Stimulated activated naive B cell treated with anti-CD40 and anti-IgM and Interleukin-4, amounts not matched to agents 10 μg/mL and 1 μg/mL and 100 μg/mL, for 72 hours (primary cell): ENCODE measurements around the gene LRSAM1.

Experiments
- ATAC-seq, 2 donors: fragments of 150-1000 bp; cut with Tn5 transposase; replicated peaks; 2 replicates each; pipeline ENCODE4 v1.10.0; 2021; ENCODE audit warnings: moderate library complexity in 1 of 2
- DNase-seq: peaks from one replicate; pipeline ENCODE4 v3.0.0; 2021
- H3K27ac Mint-ChIP-seq: one replicate; pipeline ENCODE4 v1.8.0; 2022; ENCODE audit warnings: mild to moderate bottlenecking, mixed read lengths
- H3K27me3 Mint-ChIP-seq, 2 donors: one replicate each; pipeline ENCODE4 v1.8.0; 2022; ENCODE audit warnings: mixed read lengths in 2 of 2
- H3K36me3 Mint-ChIP-seq, 2 donors: one replicate each; pipeline ENCODE4 v1.8.0; 2022; ENCODE audit warnings: mixed read lengths in 2 of 2, mild to moderate bottlenecking in 1 of 2
- H3K4me1 Mint-ChIP-seq, 2 donors: one replicate each; pipeline ENCODE4 v1.8.0; 2022; ENCODE audit warnings: mixed read lengths in 2 of 2, mild to moderate bottlenecking in 1 of 2
- H3K4me3 Mint-ChIP-seq, 2 donors: one replicate each; pipeline ENCODE4 v1.8.0; 2022; ENCODE audit warnings: mild to moderate bottlenecking in 2 of 2, mixed read lengths in 2 of 2, moderate library complexity in 1 of 2
- H3K9me3 Mint-ChIP-seq, 2 donors: one replicate each; pipeline ENCODE4 v1.8.0; 2022; ENCODE audit warnings: mixed read lengths in 2 of 2, mild to moderate bottlenecking in 1 of 2

The LRSAM1 gene

DNA sequence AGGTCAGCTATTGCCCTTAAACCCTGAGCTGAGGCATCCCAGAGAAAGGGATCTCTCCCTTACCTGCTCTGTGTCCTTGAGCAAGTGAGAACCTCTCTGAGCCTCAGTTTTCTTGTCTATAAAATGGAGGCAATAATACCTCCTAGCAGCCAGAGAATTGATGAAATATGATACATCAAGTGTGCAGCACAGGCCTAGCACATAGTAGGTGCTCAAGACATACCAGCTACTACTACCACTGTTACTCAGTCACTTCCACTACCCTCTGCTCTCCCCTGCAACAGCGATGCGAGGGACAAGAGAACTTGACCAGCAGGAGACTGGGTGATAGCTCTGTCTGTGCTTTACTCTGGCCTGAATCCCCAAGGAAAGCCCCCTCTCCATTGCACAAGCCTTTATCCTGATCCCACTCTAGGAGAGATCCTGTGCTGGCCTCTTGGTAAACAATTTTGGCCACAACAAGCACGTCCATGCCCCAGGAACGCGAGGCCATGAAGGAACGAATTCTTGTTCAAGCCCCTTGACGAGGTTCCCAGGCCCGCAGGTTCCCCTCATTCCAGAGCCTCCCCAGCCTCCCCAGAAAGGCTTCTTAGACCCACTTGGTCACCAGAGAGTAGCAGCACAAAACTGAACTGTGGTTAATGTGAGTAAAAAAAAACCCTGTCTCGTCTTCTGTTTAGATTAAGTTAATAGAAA, 39.4 kb downstream of the LRSAM1 start:
- H3K27ac Mint-ChIP-seq = no peak overlapping the region
- peaks cover 37 to 50% of the 10 kb centered on the region in 2 donors for H3K36me3 Mint-ChIP-seq
- no peaks in the 10 kb centered on the region for H3K9me3 Mint-ChIP-seq
- ATAC-seq (no peak), DNase-seq (no peak)
- H3K4me3 Mint-ChIP-seq = no peak overlapping the region
- no peaks in the 10 kb centered on the region for H3K4me1 Mint-ChIP-seq
- H3K27me3 Mint-ChIP-seq = no peaks in the 10 kb centered on the region

DNA sequence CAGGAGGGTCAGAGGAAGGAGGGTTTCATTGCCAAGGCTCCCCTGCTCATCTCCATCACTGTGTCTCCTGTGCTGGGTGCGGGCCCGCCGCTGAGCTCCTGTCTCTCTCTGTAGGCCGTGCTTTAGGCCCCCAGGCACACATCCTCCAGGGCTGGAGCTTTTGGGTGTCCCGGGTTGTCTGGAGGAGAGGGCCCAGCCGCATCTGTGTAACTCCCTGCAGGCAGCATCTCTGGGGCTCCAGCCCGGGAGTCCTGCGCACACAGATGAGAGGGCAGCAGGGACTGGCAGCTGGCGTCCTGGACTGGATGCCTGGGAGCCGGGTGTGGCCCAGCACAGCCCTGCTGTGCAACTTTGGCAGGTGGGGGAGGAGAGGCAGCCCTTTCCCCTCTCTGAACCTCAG, 40.2 kb downstream of the LRSAM1 start:
- no peaks in the 10 kb centered on the region for H3K27me3 Mint-ChIP-seq
- H3K36me3 Mint-ChIP-seq = peaks cover 38 to 52% of the 10 kb centered on the region in 2 donors
- H3K27ac Mint-ChIP-seq = no peak overlapping the region
- no peak for DNase-seq
- no peak for ATAC-seq
- H3K4me1 Mint-ChIP-seq = no peaks in the 10 kb centered on the region
- H3K4me3 Mint-ChIP-seq = no peak overlapping the region
- no peaks in the 10 kb centered on the region for H3K9me3 Mint-ChIP-seq

DNA sequence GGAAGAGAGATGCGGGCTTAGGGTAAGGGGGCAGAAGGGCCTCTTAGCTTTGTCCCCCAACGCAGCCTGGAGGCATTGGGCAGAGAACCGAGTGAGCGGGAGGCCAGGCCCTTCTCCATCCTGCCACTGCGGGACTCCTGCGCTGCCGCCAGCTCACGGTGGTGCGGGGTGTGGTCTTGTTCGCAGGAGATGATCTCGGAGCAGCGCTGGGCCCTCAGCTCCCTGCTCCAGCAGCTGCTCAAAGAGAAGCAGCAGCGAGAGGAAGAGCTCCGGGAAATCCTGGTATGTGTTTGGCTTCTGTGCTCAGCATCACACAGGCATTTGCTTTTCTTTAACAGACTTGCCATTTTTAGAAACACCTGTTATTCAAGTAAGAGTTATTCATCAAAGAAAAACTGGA, 41.3 kb downstream of the LRSAM1 start:
- H3K27me3 Mint-ChIP-seq = no peaks in the 10 kb centered on the region
- no peaks in the 10 kb centered on the region for H3K9me3 Mint-ChIP-seq
- H3K4me3 Mint-ChIP-seq = no peak overlapping the region
- no peak overlapping the region for H3K27ac Mint-ChIP-seq
- DNase-seq = no peak
- no peaks in the 10 kb centered on the region for H3K4me1 Mint-ChIP-seq
- H3K36me3 Mint-ChIP-seq = peaks cover 38 to 51% of the 10 kb centered on the region in 2 donors
- no peak for ATAC-seq

DNA sequence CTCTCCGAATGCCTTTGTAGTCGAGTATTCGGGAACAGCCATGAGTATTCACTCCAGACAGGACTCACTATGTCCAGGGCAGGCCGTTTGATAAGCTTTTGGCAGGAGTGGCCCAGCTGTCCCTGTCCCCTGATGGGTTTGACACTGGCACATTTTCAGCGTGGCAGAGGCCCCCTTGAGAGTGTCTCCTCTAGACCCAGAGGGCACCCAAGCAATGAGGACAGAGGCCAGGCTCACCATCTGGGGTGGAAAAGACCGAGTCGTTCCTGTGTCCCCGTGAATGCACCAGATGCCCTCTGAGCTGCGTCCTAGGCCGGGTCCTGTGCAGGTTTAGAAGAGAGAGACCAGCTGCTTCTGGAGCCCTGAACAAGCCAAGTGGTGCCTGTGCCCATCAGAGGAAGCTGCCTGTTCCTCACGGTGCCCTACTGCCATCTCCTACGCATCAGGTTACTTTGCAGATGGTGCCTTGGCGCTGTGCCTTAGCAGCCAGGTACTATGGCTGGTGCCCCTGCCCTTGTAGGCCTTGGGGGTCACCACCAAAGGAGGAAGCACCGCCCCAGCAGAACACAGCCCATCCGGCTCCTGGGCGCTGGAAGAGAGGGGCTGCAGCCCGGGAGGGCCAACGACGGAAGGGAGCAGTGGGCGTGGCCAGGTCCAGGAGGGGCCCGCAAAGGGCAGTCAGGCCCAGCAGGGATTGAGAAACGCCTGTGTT, 42.4 kb downstream of the LRSAM1 start:
- Mint-ChIP-seq H3K9me3 (no peaks in the 10 kb centered on the region), H3K4me3 (no peak overlapping the region), H3K27me3 (no peaks in the 10 kb centered on the region), H3K4me1 (no peaks in the 10 kb centered on the region), H3K27ac (no peak overlapping the region), H3K36me3 (peaks cover 36 to 50% of the 10 kb centered on the region in 2 donors)
- DNase-seq = no peak
- no peak for ATAC-seq

DNA sequence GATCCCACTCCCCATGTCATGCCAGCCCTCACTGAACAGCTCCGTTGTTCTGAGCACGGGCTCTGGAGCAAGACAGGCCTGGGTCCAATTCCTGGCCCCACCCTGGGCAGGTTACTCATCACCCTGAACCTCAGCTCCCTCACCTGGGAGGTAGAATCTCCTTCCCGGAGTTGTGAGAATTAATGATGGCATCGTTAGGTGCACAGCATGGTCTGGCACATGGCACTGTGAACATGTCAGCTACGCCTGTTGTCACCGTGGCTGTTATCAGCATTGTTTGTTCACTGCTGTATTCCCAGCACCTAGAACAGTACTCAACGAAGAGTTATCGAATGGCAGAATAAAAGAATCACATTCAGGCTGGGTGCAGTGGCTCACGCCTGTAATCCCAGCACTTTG, 43.0 kb downstream of the LRSAM1 start:
- no peaks in the 10 kb centered on the region for H3K4me1 Mint-ChIP-seq
- no peak overlapping the region for H3K4me3 Mint-ChIP-seq
- peaks cover 36 to 44% of the 10 kb centered on the region in 2 donors for H3K36me3 Mint-ChIP-seq
- ATAC-seq = no peak
- DNase-seq = no peak
- no peaks in the 10 kb centered on the region for H3K9me3 Mint-ChIP-seq
- H3K27ac Mint-ChIP-seq = no peak overlapping the region
- H3K27me3 Mint-ChIP-seq = no peaks in the 10 kb centered on the region

DNA sequence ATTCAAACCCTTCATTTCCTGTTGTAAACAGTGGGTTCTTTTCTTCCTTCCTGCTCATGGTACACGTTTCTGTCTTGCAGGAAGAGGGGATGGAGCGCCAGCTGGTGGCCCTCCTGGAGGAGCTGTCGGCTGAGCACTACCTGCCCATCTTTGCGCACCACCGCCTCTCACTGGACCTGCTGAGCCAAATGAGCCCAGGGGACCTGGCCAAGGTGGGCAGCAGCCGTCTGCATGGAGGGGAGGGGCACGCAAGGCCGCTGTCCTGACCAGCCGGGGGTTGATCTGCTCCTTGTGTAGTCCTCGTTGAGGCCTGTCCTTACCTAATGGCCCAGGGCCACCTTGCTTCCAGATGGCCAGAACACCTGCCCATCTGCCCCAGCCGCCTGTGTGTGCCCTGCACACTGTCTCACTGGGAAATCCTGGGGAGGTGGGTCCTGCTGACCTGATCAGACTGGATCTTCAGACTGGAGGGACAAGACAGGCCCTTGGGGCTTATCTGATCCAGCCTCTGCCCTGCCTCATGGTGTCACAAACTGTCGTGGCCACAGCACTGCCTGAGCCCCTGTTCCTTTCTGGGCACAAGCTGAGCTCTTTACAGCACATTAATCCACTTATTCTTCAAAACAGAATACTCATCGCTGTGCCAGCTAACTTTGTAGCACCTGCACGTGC, 44.7 kb downstream of the LRSAM1 start:
- Mint-ChIP-seq H3K27me3 (no peaks in the 10 kb centered on the region), H3K9me3 (no peaks in the 10 kb centered on the region), H3K36me3 (peaks cover 30 to 40% of the 10 kb centered on the region in 2 donors), H3K4me3 (no peak overlapping the region), H3K27ac (no peak overlapping the region), H3K4me1 (no peaks in the 10 kb centered on the region)
- ATAC-seq (no peak), DNase-seq (no peak)

DNA sequence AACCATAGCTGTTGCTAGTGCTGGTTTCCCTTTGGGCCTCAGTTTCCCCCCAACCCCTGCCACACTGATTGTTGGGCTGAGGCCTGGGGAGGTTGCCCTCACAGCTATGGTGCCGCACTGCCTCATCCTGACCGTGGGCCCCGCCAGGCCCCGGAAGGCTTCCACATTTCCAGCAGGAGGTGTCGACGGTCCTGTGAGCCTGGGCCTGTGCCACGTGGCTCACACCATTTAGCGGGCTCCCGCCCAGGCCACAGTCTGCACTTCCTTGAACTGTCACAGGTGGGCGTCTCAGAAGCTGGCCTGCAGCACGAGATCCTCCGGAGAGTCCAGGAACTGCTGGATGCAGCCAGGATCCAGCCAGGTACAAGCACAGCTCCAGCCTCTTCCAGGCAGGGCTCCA, 45.7 kb downstream of the LRSAM1 start:
- H3K4me3 Mint-ChIP-seq = no peak overlapping the region
- no peaks in the 10 kb centered on the region for H3K27me3 Mint-ChIP-seq
- no peak for DNase-seq
- H3K27ac Mint-ChIP-seq = no peak overlapping the region
- H3K36me3 Mint-ChIP-seq = peaks cover 30 to 36% of the 10 kb centered on the region in 2 donors
- no peaks in the 10 kb centered on the region for H3K4me1 Mint-ChIP-seq
- no peak for ATAC-seq
- H3K9me3 Mint-ChIP-seq = no peaks in the 10 kb centered on the region

DNA sequence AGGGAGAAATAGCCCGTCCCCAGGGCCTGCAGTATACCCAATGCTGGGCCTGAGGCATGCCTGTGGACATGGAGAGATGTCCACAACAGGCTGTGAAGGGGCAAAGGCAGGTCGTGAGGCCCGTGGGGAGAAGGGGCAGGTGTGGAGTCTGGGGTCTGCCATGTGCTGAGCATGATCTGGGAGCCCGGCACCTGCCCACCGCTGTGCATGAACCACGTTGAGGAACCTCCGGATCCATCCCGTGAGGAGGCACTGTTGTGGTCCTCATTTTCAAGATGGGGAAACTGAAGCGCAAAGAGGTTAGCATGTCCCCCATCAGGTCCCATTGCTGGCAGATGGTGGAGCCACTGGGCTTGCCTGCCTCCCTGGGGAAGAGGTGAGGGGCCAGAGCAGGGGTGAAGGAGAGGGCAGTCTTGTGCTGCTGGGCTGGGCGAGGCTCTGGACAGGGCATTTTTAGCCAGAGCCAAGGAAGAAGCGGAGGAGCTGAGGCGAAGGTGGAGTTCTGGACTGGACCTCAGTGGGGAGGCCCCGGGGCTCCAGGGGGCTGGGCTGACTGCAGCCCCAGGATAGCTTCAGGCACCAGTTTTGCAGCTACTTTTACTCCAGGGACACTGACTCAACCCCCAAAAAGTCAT, 46.5 kb downstream of the LRSAM1 start:
- DNase-seq = no peak
- H3K9me3 Mint-ChIP-seq = no peaks in the 10 kb centered on the region

DNA sequence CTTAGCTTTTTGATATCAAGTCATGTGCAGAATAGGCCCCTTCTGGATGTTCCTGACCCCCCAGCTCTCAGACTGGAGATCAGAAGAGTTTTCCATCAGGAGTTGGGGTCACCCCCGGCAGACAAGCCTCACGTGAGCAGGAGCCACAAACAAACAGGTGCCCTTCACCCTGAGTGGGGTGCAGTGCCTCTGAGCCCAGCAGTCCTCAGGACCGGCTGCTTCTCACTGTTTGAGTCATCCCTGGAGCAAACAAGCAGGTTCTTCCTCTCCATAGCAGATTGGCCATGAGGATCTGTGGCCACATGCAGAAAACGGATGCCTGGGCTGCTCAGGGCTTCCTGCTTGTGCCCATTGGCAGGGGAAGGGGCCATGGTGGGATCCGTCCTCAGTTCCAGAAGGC, 47.0 kb downstream of the LRSAM1 start:
- H3K9me3 Mint-ChIP-seq = no peaks in the 10 kb centered on the region
- H3K36me3 Mint-ChIP-seq = peaks cover 25 to 32% of the 10 kb centered on the region in 2 donors
- H3K4me3 Mint-ChIP-seq = no peak overlapping the region
- DNase-seq (no peak), ATAC-seq (no peak)
- H3K27me3 Mint-ChIP-seq = no peaks in the 10 kb centered on the region
- no peak overlapping the region for H3K27ac Mint-ChIP-seq
- no peaks in the 10 kb centered on the region for H3K4me1 Mint-ChIP-seq

More for the DNA sequence above, 46.5 kb downstream of the LRSAM1 start:
- no peak overlapping the region for H3K27ac Mint-ChIP-seq
- H3K36me3 Mint-ChIP-seq = peaks cover 26 to 35% of the 10 kb centered on the region in 2 donors
- ATAC-seq = no peak
- no peak overlapping the region for H3K4me3 Mint-ChIP-seq
- H3K27me3 Mint-ChIP-seq = no peaks in the 10 kb centered on the region
- no peaks in the 10 kb centered on the region for H3K4me1 Mint-ChIP-seq

DNA sequence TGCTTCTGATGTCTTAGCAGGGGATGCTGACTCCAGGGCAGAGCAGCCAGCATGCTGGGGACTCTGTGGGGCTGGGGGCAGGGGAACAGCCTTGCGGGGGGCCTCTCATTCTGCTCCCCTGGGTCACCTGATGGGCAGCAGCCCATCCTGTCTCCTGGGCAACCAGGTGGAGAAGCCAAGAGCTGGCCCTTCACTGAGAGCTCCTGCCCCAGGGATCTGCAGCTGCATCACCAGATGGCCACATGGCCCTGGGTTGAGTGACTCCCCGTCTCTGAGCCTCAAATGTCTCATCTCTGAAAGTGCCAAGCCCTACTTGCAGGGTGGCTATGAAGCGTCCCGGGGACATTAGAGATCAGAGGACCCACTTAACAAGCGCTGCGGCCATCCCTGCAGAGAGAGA, 49.1 kb downstream of the LRSAM1 start:
- DNase-seq (no peak), ATAC-seq (no peak)
- no peak overlapping the region for H3K27ac Mint-ChIP-seq
- H3K9me3 Mint-ChIP-seq = no peaks in the 10 kb centered on the region
- no peaks in the 10 kb centered on the region for H3K27me3 Mint-ChIP-seq
- H3K4me1 Mint-ChIP-seq = no peaks in the 10 kb centered on the region
- H3K36me3 Mint-ChIP-seq = peaks cover 16 to 24% of the 10 kb centered on the region in 2 donors
- no peak overlapping the region for H3K4me3 Mint-ChIP-seq

DNA sequence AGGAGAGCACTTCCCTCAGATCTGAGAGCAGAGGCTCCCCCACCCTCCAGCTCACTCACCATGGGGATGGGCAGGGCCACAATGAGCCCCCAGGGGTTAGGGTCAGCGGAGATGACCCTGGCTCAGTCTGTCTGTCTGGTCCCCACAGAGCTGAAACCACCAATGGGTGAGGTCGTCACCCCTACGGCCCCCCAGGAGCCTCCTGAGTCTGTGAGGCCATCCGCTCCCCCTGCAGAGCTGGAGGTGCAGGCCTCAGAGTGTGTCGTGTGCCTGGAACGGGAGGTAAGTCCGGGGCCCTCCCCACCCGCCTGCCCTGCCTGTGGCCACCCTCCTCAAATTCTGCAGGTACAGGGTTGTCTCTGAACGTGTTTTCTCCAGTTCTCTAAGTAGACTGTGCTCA, 49.6 kb downstream of the LRSAM1 start:
- Mint-ChIP-seq H3K36me3 (peaks cover 14 to 22% of the 10 kb centered on the region in 2 donors), H3K4me1 (no peaks in the 10 kb centered on the region), H3K4me3 (no peak overlapping the region), H3K9me3 (no peaks in the 10 kb centered on the region), H3K27ac (no peak overlapping the region), H3K27me3 (no peaks in the 10 kb centered on the region)
- DNase-seq = no peak
- ATAC-seq = no peak

DNA sequence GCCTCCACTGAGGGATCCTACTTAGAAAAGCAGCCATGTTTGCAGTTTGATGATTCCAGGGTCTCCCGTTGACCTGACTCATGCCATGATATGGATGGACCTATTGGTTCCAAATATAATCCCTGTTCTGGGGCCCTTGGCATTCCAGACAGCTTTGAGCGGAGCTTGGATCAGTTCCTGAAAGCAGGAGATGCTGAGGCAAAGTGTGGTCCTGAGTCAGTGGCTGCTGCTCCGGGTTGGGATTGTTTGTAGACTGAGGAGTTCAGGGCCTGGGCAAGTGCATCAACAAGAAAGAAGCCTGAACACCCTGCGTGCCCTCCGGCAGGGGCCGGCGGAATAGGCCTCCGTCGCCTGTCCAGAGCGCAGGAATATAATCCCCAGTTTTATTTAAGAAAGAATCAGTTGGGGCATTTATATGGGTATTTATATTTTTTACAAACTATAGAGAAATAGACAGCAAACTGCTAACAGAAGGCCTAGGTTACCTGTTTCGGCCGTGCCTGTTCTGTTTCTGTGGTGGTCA, 50.6 kb downstream of the LRSAM1 start:
- ATAC-seq (no peak), DNase-seq (no peak)
- no peak overlapping the region for H3K4me3 Mint-ChIP-seq
- H3K4me1 Mint-ChIP-seq = no peaks in the 10 kb centered on the region
- H3K27ac Mint-ChIP-seq = no peak overlapping the region
- H3K36me3 Mint-ChIP-seq = peaks cover 10 to 14% of the 10 kb centered on the region in 2 donors
- no peaks in the 10 kb centered on the region for H3K27me3 Mint-ChIP-seq
- H3K9me3 Mint-ChIP-seq = no peaks in the 10 kb centered on the region

DNA sequence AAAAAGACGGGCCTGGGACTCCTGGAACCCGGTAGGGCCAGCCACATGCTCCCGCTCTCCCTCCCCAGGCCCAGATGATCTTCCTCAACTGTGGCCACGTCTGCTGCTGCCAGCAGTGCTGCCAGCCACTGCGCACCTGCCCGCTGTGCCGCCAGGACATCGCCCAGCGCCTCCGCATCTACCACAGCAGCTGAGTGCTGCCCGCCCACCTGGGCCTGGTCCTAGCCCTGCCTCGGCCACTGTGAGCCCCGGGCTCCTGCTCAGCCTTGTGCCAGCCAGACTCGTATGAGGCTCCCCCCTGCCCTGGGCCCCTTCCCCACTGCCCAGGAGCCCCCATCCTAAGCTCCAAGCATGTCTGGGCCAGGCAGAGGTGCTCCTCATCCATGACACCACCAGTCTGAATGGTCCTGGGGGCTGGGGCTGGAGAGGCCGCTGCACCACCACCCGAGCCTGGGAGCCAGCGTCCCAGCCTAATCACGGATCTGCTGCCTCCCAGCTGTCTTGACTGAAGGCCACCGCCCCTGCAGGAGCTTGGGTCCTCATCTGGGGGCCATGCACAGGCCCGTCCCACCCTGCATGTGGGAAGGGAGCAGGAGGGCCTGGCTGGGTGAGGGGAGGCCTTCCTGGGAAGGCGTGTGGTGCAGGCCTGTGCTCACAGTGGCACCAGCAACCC, 51.5 kb downstream of the LRSAM1 start:
- Mint-ChIP-seq H3K27me3 (no peaks in the 10 kb centered on the region), H3K36me3 (peaks cover 7 to 10% of the 10 kb centered on the region in 2 donors), H3K9me3 (no peaks in the 10 kb centered on the region), H3K27ac (no peak overlapping the region), H3K4me1 (no peaks in the 10 kb centered on the region), H3K4me3 (peak overlapping the region in 1 of 2 donors; percentile 17)
- no peak for DNase-seq
- no peak for ATAC-seq

DNA sequence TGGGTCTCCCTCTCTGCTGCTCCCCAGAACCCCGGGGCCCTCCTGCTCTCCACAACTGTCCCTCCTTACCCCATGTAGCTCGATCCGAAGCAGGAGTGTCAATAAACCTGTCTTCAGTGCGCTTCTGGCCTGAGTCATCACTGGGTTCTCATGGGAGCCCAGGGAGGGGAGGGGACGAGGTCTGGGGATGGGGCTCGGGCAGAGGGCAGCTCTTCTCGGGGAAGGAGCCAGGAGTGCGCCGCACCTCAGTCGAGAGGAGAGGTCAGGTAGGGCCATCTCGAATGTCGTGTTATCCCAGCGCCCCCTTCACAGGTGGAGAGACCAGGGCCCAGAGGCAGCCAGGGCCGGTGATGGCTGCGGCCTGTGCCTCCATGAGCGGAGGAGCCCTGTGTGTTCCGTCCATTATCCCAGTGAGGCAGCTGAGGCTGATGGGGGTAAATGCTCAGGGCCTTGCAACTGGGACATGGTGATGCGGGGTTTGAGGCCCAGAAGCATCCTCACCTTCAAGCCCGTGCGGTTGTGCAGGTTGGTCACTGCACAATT, 52.1 kb downstream of the LRSAM1 start:
- Mint-ChIP-seq H3K4me1 (no peaks in the 10 kb centered on the region), H3K27ac (no peak overlapping the region)

More for the DNA sequence above, 52.1 kb downstream of the LRSAM1 start:
- Mint-ChIP-seq H3K36me3 (peaks cover 6 to 8% of the 10 kb centered on the region in 2 donors), H3K27me3 (no peaks in the 10 kb centered on the region), H3K4me3 (no peak overlapping the region), H3K9me3 (no peaks in the 10 kb centered on the region)
- ATAC-seq (peak in 1 of 2 donors; percentile 4), DNase-seq (no peak)
